Limb (tissue), 2 donors: ENCODE data around the gene LTO1.
A peak's percentile ranks its signal among the peaks of the same experiment; 100 is the strongest.
"Not testable (repeated sequence)": the region's sequence is repeated elsewhere in the genome, so short reads cannot be mapped to it uniquely, and the experiment has no call there.

Source experiments
- DNase-seq, 2 donors: peaks; one replicate each; pipeline ENCODE4 v3.0.0-alpha.2; 2016; ENCODE audit errors: extremely low spot score in 2 of 2

LTO1 gene

GRCh38 chr11:69636512-69637197, 38.5 kb downstream of the LTO1 start:
- DNase-seq, result peak; percentile 68 to 86

DNA sequence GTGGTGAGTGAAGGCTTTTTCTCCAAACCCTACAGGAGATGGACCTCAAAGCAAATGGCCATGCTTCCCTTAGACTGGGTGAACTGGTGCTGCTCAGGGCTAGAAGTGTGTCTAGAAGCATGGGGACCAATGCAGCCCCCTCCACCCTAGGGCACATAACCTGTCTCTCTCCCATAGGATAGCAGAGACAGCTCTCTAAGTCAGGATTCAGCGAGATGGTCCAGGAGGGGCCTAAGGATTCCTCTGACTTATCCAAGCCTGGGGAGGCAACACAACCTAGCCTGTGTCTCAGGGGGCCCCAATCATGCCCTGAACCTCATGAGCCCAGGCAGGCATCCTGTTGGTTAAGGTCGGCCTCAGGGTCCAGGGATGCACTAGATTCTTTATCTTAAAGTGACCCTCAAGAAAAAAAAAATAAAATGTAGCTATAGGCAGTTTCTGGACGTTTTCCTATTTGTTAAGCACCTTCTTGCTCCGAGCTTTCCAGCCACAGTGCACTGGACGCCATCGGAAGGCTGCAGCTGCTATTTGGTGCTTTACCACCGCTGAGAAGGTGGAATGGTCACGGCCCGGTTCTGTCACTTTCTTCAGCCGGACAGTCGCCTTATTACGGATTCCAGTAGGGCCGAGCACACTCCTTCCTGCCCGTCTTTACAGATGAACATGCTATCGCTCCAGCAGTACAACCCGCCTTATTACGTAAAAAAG, 39.2 kb downstream of the LTO1 start:
- DNase-seq, result no peak

GRCh38 chr11:69635195-69635594, 40.0 kb downstream of the LTO1 start:
- DNase-seq, result no peak

GRCh38 chr11:69634590-69634989, 40.6 kb downstream of the LTO1 start:
- DNase-seq, result no peak

DNA sequence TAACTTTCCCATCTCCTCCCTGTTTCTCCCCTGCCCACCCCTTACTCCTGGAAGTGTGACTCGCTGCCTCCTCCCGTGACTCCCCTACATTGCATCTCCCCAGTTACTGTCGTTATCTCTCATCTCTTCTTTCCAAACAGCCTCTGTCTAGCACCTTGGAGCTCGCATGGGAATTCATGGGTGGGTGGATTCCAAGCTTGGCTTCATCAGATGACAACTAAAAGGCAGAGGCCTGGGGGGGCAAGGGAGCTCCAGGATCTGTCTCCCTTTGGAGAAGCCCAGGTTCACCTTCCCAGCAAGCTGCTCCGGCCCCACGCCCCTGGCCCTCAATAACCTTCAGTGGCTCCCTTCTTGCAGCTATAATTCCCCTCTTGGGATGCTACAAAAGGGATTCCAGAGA, 41.1 kb downstream of the LTO1 start:
- no peak for DNase-seq

DNA sequence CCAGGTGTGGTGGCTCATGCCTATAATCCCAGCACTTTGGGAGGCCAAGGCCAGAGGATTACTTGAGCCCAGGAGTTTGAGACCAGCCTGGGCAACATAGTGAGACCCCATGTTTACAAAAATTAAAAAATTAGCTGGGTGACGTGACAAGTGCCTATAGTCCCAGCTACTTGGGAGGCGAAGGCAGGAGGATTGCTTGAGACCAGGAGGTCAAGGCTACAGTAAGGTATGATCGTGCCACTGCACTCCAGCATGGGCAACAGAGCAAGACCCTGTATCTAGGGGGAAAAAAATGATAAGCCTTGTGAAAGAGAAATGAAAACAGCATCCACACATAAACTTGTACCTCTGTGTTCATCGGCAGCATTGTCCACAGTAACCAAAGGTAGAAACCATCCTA, 42.3 kb downstream of the LTO1 start:
- no peak for DNase-seq

DNA sequence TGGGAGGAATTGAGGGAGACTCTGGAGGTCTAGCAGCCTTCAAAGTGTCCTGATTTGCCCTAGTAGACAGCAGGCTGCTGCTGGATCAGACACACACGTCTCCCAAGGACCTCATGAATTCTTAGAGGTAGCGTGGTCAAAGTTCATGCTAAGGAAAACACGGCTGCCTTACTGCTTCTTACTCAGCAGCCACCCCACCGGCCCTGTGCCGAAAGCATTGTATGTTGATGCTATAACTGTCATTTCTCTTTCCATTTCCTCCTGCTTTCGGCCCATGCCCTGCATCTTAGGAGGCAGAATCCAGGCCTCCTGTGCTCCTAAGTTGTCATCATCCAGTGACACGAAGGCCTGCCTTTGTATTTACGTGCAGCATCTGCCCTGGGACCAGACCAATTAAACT, 44.7 kb downstream of the LTO1 start:
- DNase-seq, result no peak

- no peak for DNase-seq
Observed at GRCh38 chr11:69630017-69630416, 45.1 kb downstream of the LTO1 start.

DNA sequence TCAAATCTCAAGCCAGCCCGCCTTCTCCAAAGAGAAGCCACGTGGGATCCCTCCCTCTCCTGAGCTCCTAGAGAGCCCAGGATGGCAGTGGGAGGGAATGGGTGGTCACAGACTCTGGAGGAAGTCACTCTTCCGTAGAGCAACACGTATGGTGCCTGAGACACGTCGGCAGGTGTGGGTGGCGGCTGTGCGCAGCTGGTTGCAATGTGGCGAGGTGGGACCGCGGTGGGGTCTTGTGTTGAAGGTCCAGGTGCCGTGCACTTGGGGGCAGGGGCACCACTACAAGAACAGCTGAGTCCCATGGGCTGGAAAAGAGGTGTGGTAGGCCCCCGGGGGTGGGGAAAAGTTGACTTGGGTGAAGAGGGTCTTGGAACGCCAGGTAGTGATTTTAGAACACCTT, 47.6 kb downstream of the LTO1 start:
- no peak for DNase-seq

- no peak for DNase-seq
Observed at GRCh38 chr11:69625476-69625875, 49.7 kb downstream of the LTO1 start.

- DNase-seq, result no peak
Observed at GRCh38 chr11:69624293-69624692, 50.9 kb downstream of the LTO1 start.

GRCh38 chr11:69622097-69622681, 53.0 kb downstream of the LTO1 start:
- DNase-seq, result not testable (repeated sequence)

DNA sequence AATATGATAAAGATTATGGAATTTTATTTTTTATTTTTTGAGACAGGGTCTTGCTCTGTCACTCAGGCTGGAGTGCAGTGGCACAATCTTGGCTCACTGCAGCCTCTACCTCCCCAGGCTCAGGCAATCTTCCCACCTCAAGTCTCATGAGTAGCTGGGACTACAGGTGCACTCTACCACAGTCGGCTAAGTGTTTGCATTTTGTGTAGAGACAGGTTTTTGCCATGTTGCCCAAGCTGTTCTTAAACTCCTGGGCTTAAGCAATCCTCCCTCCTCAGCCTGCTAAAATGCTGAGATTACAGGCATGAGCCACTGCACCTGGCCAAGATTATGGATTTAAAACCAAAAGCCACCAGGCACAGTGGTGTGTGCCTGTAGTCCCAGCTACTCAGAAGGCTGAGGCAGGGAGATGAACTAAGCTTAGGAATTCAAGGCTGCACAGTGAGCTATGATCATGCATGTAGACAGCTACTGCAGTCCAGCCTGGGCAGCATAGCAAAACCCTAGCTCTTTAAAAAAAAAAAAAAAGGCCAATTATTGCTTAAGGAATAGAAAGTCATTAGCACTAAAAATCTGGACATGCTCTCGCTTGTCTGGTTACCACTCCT, 54.4 kb downstream of the LTO1 start:
- DNase-seq, result no peak

DNA sequence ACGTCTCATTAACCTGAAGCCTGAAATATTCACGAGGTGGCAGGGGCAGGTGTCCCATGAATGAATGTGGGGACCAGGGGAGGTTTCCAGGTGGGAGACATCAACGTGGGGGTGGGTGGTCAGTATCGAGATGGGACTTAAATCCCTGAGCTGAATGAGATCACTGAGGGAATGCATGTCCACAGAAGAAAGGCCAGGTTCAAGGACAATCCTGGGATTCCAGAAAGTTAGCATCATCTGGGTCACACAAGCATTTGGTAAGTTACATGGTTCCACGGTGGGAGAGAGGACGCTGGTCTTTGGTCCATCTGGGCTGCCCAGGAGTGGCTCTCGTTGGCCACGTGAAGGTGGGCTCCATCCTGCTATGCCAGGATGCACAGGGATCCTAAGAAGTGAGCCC, 56.9 kb downstream of the LTO1 start:
- DNase-seq, result no peak

GRCh38 chr11:69617682-69618081, 57.5 kb downstream of the LTO1 start:
- no peak for DNase-seq

DNA sequence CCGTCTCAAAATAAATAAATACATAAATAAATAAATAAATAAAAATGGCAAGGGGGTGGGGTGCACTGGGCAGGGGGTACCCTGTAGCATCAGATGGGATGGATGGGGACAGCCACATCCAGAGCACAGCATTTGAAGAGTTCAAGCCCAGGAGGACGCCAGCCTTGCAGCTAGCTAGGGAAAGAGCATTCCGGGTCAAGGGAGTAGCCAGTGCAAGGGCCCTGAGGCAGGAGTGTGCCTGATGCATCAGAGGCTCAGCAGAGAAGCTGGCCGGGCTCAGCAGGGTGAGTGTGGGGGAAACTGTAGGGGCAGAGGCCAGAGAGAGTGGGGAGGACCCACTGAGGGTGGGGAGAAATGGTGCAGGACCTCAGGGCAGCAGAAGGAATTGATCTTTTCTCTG, 57.9 kb downstream of the LTO1 start:
- DNase-seq, result no peak
